PC-3 (cell line): ENCODE results near the gene LOC101059915.

Experiments used
- EZH2phosphoT487 ChIP-seq: fragments of 300-600 bp; sonication (generic); IDR thresholded peaks from 2 replicates; pipeline ENCODE4 v1.6.1; 2018; ENCODE audit warnings: mild to moderate bottlenecking, antibody characterized with exemption, low read length, borderline replicate concordance
- TF ChIP-seq, protein P1 (sequence below): fragments of 300-600 bp; sonication (generic); conservative IDR thresholded peaks from 2 replicates; pipeline ENCODE4 v1.5.1; 2017; ENCODE audit warnings: antibody characterized with exemption, low read depth, mild to moderate bottlenecking, low read length

DNA sequence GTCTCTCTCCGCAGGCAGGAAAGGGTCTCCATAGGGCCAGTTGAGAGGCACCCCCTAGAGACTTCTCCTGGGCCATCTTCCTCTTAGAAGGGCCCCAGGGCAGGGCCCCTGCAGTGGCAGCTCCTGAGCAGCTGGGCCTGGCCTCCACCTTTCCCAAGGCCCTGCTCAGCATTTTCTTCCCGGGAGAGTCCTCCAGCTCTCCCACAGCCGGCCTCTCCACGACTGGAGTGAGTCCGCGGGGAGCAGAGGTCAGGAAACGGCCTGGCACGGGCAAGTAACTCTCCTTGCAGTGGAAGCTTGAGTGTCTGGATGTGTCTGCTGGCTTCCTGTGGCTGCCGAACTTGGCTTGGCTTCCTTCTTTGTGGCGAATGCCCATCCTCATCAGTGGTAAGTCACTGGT, 1.6 kb upstream of the LOC101059915 start:
- no peak for TF ChIP-seq EZH2phosphoT487
- TF ChIP-seq, protein P1, sequence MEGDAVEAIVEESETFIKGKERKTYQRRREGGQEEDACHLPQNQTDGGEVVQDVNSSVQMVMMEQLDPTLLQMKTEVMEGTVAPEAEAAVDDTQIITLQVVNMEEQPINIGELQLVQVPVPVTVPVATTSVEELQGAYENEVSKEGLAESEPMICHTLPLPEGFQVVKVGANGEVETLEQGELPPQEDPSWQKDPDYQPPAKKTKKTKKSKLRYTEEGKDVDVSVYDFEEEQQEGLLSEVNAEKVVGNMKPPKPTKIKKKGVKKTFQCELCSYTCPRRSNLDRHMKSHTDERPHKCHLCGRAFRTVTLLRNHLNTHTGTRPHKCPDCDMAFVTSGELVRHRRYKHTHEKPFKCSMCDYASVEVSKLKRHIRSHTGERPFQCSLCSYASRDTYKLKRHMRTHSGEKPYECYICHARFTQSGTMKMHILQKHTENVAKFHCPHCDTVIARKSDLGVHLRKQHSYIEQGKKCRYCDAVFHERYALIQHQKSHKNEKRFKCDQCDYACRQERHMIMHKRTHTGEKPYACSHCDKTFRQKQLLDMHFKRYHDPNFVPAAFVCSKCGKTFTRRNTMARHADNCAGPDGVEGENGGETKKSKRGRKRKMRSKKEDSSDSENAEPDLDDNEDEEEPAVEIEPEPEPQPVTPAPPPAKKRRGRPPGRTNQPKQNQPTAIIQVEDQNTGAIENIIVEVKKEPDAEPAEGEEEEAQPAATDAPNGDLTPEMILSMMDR: no peak
